GM21619 (cell line): ENCODE results near the gene PSMG2.

ENCODE experiments used
- ATAC-seq: cut with Tn5 transposase; IDR thresholded peaks from one replicate; pipeline ENCODE4 v1.9.1; 2021; ENCODE audit not compliant: unreplicated experiment

Gene PSMG2

GRCh38 chr18:12702221-12703095, at the start of gene PSMG2, which contains the start of gene CEP76:
PSMG2 (plus strand) TSS chr18:12703042; CDS start chr18:12703108, 66 bp downstream.
CEP76 (minus strand) TSS chr18:12702723; CDS start chr18:12702548, 175 bp downstream.
- peak; percentile 74 for ATAC-seq

- no peak for ATAC-seq
Observed at GRCh38 chr18:12654971-12655370, 47.9 kb upstream of the PSMG2 start.

- no peak for ATAC-seq
Observed at GRCh38 chr18:12656605-12656937, 46.3 kb upstream of the PSMG2 start.

GRCh38 chr18:12656938-12657683, 45.7 kb upstream of the PSMG2 start:
- ATAC-seq, result peak; percentile 38

GRCh38 chr18:12657684-12658425, 45.0 kb upstream of the PSMG2 start, which contains the start of gene SPIRE1:
SPIRE1 (minus strand) TSS chr18:12658107; CDS start chr18:12657866, 241 bp downstream.
- peak; percentile 66 for ATAC-seq

GRCh38 chr18:12658426-12659138, 44.3 kb upstream of the PSMG2 start:
- peak; percentile 16 for ATAC-seq

- no peak for ATAC-seq
Observed at GRCh38 chr18:12659904-12660605, 42.8 kb upstream of the PSMG2 start.

GRCh38 chr18:12668041-12668440, 34.8 kb upstream of the PSMG2 start:
- ATAC-seq, result no peak

- ATAC-seq, result no peak
Observed at GRCh38 chr18:12679183-12679786, 23.6 kb upstream of the PSMG2 start.

- no peak for ATAC-seq
Observed at GRCh38 chr18:12686100-12686499, 16.7 kb upstream of the PSMG2 start.

- ATAC-seq, result no peak
Observed at GRCh38 chr18:12689256-12689850, 13.5 kb upstream of the PSMG2 start.

- no peak for ATAC-seq
Observed at GRCh38 chr18:12692206-12692605, 10.6 kb upstream of the PSMG2 start.

- no peak for ATAC-seq
Observed at GRCh38 chr18:12694032-12694431, 8.8 kb upstream of the PSMG2 start.

GRCh38 chr18:12699747-12700146, 3.1 kb upstream of the PSMG2 start:
- no peak for ATAC-seq

- no peak for ATAC-seq
Observed at GRCh38 chr18:12701161-12701560, 1.7 kb upstream of the PSMG2 start.

- ATAC-seq, result no peak
Observed at GRCh38 chr18:12703096-12703567, 290 bp downstream of the PSMG2 start.

GRCh38 chr18:12703664-12704063, 822 bp downstream of the PSMG2 start:
- no peak for ATAC-seq

GRCh38 chr18:12711446-12711845, 8.6 kb downstream of the PSMG2 start:
- ATAC-seq, result no peak
